Activated T-helper 2 cell treated with anti-CD3 and anti-CD28 coated beads, Interferon-gamma antibody, Interleukin-2, Interleukin-4, amounts not matched to agents 10 μg/mL and 5 μg/mL and 100 μg/mL, durations not matched to agents 14 hours and 24 hours and 36 hours (primary cell): ENCODE results near the gene ITGA3. TPM values are rescaled to one million over a fixed set of nuclear protein-coding genes. Genes with fewer than 3 reads are reported as not detected.

Experiments used
- DNase-seq: peaks from one replicate; pipeline ENCODE4 v3.0.0; 2021; ENCODE audit warnings: low spot score
- H3K27ac Mint-ChIP-seq: one replicate; pipeline ENCODE4 v1.8.0; 2021; ENCODE audit warnings: mixed read lengths
- H3K27me3 Mint-ChIP-seq: one replicate; pipeline ENCODE4 v1.8.0; 2021; ENCODE audit warnings: low read depth, mixed read lengths
- H3K36me3 Mint-ChIP-seq: one replicate; pipeline ENCODE4 v1.8.0; 2021; ENCODE audit warnings: low read depth, mixed read lengths
- H3K4me1 Mint-ChIP-seq: one replicate; pipeline ENCODE4 v1.8.0; 2021; ENCODE audit warnings: low read depth, mixed read lengths
- H3K4me3 Mint-ChIP-seq: one replicate; pipeline ENCODE4 v1.8.0; 2021; ENCODE audit warnings: low read depth, mild to moderate bottlenecking, moderate library complexity, mixed read lengths
- H3K9me3 Mint-ChIP-seq: one replicate; pipeline ENCODE4 v1.8.0; 2021; ENCODE audit warnings: mixed read lengths
- intact Hi-C: fragments of 100-400 bp; cut with micrococcal nuclease; formaldehyde crosslinking; loops from one replicate; pipeline ENCODE4 v1.15.1; 2023
- total RNA-seq: library from RNA; stranded (reverse); gene quantifications from 2 replicates; pipeline ENCODE4 v1.2.3, GENCODE V29; 2022

ITGA3 gene
- total RNA-seq, 1 donor from 2014 or later, result 10.1 TPM

GRCh38 chr17:50070908-50071680 is 15.2 kb downstream of the ITGA3 start:
- intact Hi-C loops, result no loop called here
- DNase-seq, result no peak
- no peak overlapping the region for H3K27ac Mint-ChIP-seq
- no peak overlapping the region for H3K4me3 Mint-ChIP-seq
- no peaks in the 10 kb centered on the region for H3K4me1 Mint-ChIP-seq
- H3K36me3 Mint-ChIP-seq, result no peaks in the 10 kb centered on the region
- H3K9me3 Mint-ChIP-seq, result no peaks in the 10 kb centered on the region
- no peaks in the 10 kb centered on the region for H3K27me3 Mint-ChIP-seq

- H3K4me1 Mint-ChIP-seq, result no peaks in the 10 kb centered on the region
- H3K27me3 Mint-ChIP-seq, result no peaks in the 10 kb centered on the region
- DNase-seq, result no peak
- no peak overlapping the region for H3K27ac Mint-ChIP-seq
- no peak overlapping the region for H3K4me3 Mint-ChIP-seq
- intact Hi-C loops, result no loop called here
- no peaks in the 10 kb centered on the region for H3K9me3 Mint-ChIP-seq
- H3K36me3 Mint-ChIP-seq, result no peaks in the 10 kb centered on the region
Observed at GRCh38 chr17:50071692-50072091, 15.8 kb downstream of the ITGA3 start.

- H3K4me1 Mint-ChIP-seq, result no peaks in the 10 kb centered on the region
- intact Hi-C loops, result no loop called here
- DNase-seq, result no peak
- H3K36me3 Mint-ChIP-seq, result no peaks in the 10 kb centered on the region
- no peaks in the 10 kb centered on the region for H3K27me3 Mint-ChIP-seq
- no peak overlapping the region for H3K27ac Mint-ChIP-seq
- no peak overlapping the region for H3K4me3 Mint-ChIP-seq
- H3K9me3 Mint-ChIP-seq, result no peaks in the 10 kb centered on the region
Observed at GRCh38 chr17:50072130-50072529, 16.2 kb downstream of the ITGA3 start.

GRCh38 chr17:50072925-50073324 is 17.0 kb downstream of the ITGA3 start:
- no peaks in the 10 kb centered on the region for H3K9me3 Mint-ChIP-seq

GRCh38 chr17:50074227-50074626 is 18.3 kb downstream of the ITGA3 start:
- H3K27ac Mint-ChIP-seq, result no peak overlapping the region
- H3K27me3 Mint-ChIP-seq, result no peaks in the 10 kb centered on the region
- intact Hi-C loops, result no loop called here
- no peak for DNase-seq
- H3K9me3 Mint-ChIP-seq, result no peaks in the 10 kb centered on the region
- no peaks in the 10 kb centered on the region for H3K36me3 Mint-ChIP-seq
- H3K4me3 Mint-ChIP-seq, result no peak overlapping the region
- H3K4me1 Mint-ChIP-seq, result no peaks in the 10 kb centered on the region

More at GRCh38 chr17:50072925-50073324, 17.0 kb downstream of the ITGA3 start:
- Mint-ChIP-seq H3K27me3 (no peaks in the 10 kb centered on the region), H3K4me3 (no peak overlapping the region), H3K4me1 (no peaks in the 10 kb centered on the region), H3K36me3 (no peaks in the 10 kb centered on the region), H3K27ac (no peak overlapping the region)
- DNase-seq, result no peak
- intact Hi-C loops, result no loop called here

- Mint-ChIP-seq H3K36me3 (no peaks in the 10 kb centered on the region), H3K27me3 (no peaks in the 10 kb centered on the region), H3K4me1 (no peaks in the 10 kb centered on the region), H3K9me3 (no peaks in the 10 kb centered on the region), H3K4me3 (no peak overlapping the region), H3K27ac (no peak overlapping the region)
- intact Hi-C loops, result no loop called here
- no peak for DNase-seq
Observed at GRCh38 chr17:50075446-50076032, 19.6 kb downstream of the ITGA3 start.

GRCh38 chr17:50076221-50076590 is 20.3 kb downstream of the ITGA3 start:
- no peaks in the 10 kb centered on the region for H3K36me3 Mint-ChIP-seq
- no peak overlapping the region for H3K27ac Mint-ChIP-seq
- H3K9me3 Mint-ChIP-seq, result no peaks in the 10 kb centered on the region

GRCh38 chr17:50076591-50077235 is 20.8 kb downstream of the ITGA3 start:
- H3K4me3 Mint-ChIP-seq, result no peak overlapping the region
- intact Hi-C loops, result no loop called here
- no peaks in the 10 kb centered on the region for H3K4me1 Mint-ChIP-seq
- no peaks in the 10 kb centered on the region for H3K36me3 Mint-ChIP-seq
- no peak overlapping the region for H3K27ac Mint-ChIP-seq
- no peaks in the 10 kb centered on the region for H3K9me3 Mint-ChIP-seq
- H3K27me3 Mint-ChIP-seq, result no peaks in the 10 kb centered on the region
- DNase-seq, result no peak

More at GRCh38 chr17:50076221-50076590, 20.3 kb downstream of the ITGA3 start:
- no peak overlapping the region for H3K4me3 Mint-ChIP-seq
- H3K4me1 Mint-ChIP-seq, result no peaks in the 10 kb centered on the region
- H3K27me3 Mint-ChIP-seq, result no peaks in the 10 kb centered on the region
- no peak for DNase-seq
- intact Hi-C loops, result no loop called here

GRCh38 chr17:50078430-50078829 is 22.5 kb downstream of the ITGA3 start:
- Mint-ChIP-seq H3K4me1 (no peaks in the 10 kb centered on the region), H3K9me3 (no peaks in the 10 kb centered on the region), H3K4me3 (no peak overlapping the region), H3K27me3 (no peaks in the 10 kb centered on the region), H3K27ac (no peak overlapping the region), H3K36me3 (no peaks in the 10 kb centered on the region)
- intact Hi-C loops, result no loop called here
- no peak for DNase-seq

GRCh38 chr17:50079334-50080095 is 23.6 kb downstream of the ITGA3 start:
- Mint-ChIP-seq H3K27ac (no peak overlapping the region), H3K4me1 (no peaks in the 10 kb centered on the region), H3K36me3 (no peaks in the 10 kb centered on the region), H3K4me3 (no peak overlapping the region), H3K27me3 (no peaks in the 10 kb centered on the region), H3K9me3 (no peaks in the 10 kb centered on the region)
- no peak for DNase-seq
- intact Hi-C loops, result no loop called here

GRCh38 chr17:50080096-50080480 is 24.2 kb downstream of the ITGA3 start:
- no peaks in the 10 kb centered on the region for H3K4me1 Mint-ChIP-seq
- H3K36me3 Mint-ChIP-seq, result no peaks in the 10 kb centered on the region
- no peak overlapping the region for H3K4me3 Mint-ChIP-seq
- H3K27me3 Mint-ChIP-seq, result no peaks in the 10 kb centered on the region
- H3K9me3 Mint-ChIP-seq, result no peaks in the 10 kb centered on the region
- no peak overlapping the region for H3K27ac Mint-ChIP-seq
- intact Hi-C loops, result no loop called here
- DNase-seq, result no peak

- H3K27me3 Mint-ChIP-seq, result no peaks in the 10 kb centered on the region
- intact Hi-C loops, result no loop called here
- no peaks in the 10 kb centered on the region for H3K4me1 Mint-ChIP-seq
- DNase-seq, result no peak
- no peaks in the 10 kb centered on the region for H3K36me3 Mint-ChIP-seq
- H3K27ac Mint-ChIP-seq, result no peak overlapping the region
- no peak overlapping the region for H3K4me3 Mint-ChIP-seq
- H3K9me3 Mint-ChIP-seq, result no peaks in the 10 kb centered on the region
Observed at GRCh38 chr17:50080827-50081226, 24.9 kb downstream of the ITGA3 start.

- Mint-ChIP-seq H3K36me3 (no peaks in the 10 kb centered on the region), H3K27ac (no peak overlapping the region), H3K4me1 (no peaks in the 10 kb centered on the region), H3K27me3 (no peaks in the 10 kb centered on the region), H3K9me3 (no peaks in the 10 kb centered on the region), H3K4me3 (no peak overlapping the region)
- intact Hi-C loops, result no loop called here
- DNase-seq, result no peak
Observed at GRCh38 chr17:50081757-50082156, 25.8 kb downstream of the ITGA3 start.
